Neural crest cell (in vitro differentiated cells): Measurements from ENCODE around the gene IRS2. TPM values are rescaled to one million over a fixed set of nuclear protein-coding genes. Genes with fewer than 3 reads are reported as not detected.

Source experiments
- DNase-seq: peaks from one replicate; pipeline ENCODE4 v3.0.0; 2021; ENCODE audit warnings: low read depth, mixed read lengths, low spot score
- H3K27ac Mint-ChIP-seq: one replicate; pipeline ENCODE4 v1.8.0; 2021; ENCODE audit warnings: mild to moderate bottlenecking, mixed read lengths; ENCODE audit not compliant: unreplicated experiment
- H3K27me3 Mint-ChIP-seq: 2 replicates; pipeline ENCODE4 v1.8.0; 2021; ENCODE audit warnings: low read depth, mild to moderate bottlenecking, mixed read lengths
- H3K36me3 Mint-ChIP-seq: 2 replicates; pipeline ENCODE4 v1.8.0; 2021; ENCODE audit warnings: low read depth, mild to moderate bottlenecking, mixed read lengths
- H3K4me1 Mint-ChIP-seq: 2 replicates; pipeline ENCODE4 v1.8.0; 2021; ENCODE audit warnings: mixed read lengths
- H3K4me3 Mint-ChIP-seq: one replicate; pipeline ENCODE4 v1.8.0; 2021; ENCODE audit warnings: mild to moderate bottlenecking, mixed read lengths
- H3K9me3 Mint-ChIP-seq: 2 replicates; pipeline ENCODE4 v1.8.0; 2021; ENCODE audit warnings: mixed read lengths
- CTCF ChIP-seq: fragments of 200-600 bp; sonication (generic); conservative IDR thresholded peaks from 2 replicates; pipeline ENCODE4 v1.5.0; 2021; ENCODE audit warnings: antibody characterized with exemption, mild to moderate bottlenecking
- total RNA-seq: library from RNA; stranded (reverse); gene quantifications from 2 replicates; pipeline ENCODE4 v1.2.1, GENCODE V29; 2021

IRS2 gene
- total RNA-seq, 1 donor from 2014 or later: 7.0 TPM

DNA sequence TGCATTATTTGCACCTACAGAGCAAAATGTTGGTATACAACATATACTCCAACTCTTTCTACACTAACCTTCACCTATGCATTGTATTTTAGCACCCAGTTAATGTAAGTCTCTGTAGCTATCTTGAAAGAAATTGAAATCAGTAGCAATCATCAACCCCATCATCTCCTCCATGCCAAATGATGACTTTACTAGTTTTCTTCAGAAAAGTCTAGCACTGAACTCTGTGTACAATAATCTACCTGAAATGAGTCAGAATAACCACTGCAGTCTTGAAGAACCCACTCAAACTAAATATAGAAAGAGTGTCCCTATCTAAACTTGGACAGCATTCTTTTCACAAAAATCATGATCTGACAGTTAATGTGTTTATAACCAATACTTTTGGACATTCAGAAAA, 9.8 kb downstream of the IRS2 start:
- H3K4me3 Mint-ChIP-seq: no peak overlapping the region
- DNase-seq: no peak
- TF ChIP-seq CTCF: no peak
- peaks cover 45% of the 10 kb centered on the region for H3K4me1 Mint-ChIP-seq
- H3K27me3 Mint-ChIP-seq: no peaks in the 10 kb centered on the region
- H3K9me3 Mint-ChIP-seq: peaks cover 3% of the 10 kb centered on the region
- H3K27ac Mint-ChIP-seq: no peak overlapping the region
- H3K36me3 Mint-ChIP-seq: peaks cover 14% of the 10 kb centered on the region

- H3K27ac Mint-ChIP-seq: no peak overlapping the region
- no peaks in the 10 kb centered on the region for H3K27me3 Mint-ChIP-seq
- no peak for DNase-seq
- no peak for TF ChIP-seq CTCF
- H3K4me3 Mint-ChIP-seq: no peak overlapping the region
- H3K36me3 Mint-ChIP-seq: peaks cover 10% of the 10 kb centered on the region
- peaks cover 18% of the 10 kb centered on the region for H3K4me1 Mint-ChIP-seq
- peaks cover 3% of the 10 kb centered on the region for H3K9me3 Mint-ChIP-seq
Observed at GRCh38 chr13:109773786-109774185, 12.6 kb downstream of the IRS2 start.

DNA sequence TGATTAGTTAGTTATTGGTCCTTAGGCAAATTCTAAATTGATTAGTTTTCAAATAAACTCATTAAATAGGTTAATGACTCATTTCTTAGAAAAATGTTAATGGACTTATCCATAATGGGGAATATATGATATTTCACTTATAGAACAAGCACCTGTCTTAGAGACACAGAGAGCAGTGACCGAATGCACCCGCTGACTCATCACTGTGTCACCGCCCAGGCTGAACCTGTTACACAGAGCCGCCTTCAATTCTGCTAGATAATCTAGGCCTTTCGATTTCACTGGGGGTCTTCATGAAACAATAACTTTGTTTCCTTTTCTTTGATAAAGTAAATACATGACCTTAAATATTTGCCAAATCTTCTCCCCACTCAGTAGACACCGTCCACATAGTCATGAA, 13.1 kb downstream of the IRS2 start:
- H3K4me1 Mint-ChIP-seq: peaks cover 13% of the 10 kb centered on the region
- no peak for TF ChIP-seq CTCF
- H3K27ac Mint-ChIP-seq: no peak overlapping the region
- H3K36me3 Mint-ChIP-seq: peaks cover 10% of the 10 kb centered on the region
- H3K4me3 Mint-ChIP-seq: no peak overlapping the region
- DNase-seq: no peak
- no peaks in the 10 kb centered on the region for H3K27me3 Mint-ChIP-seq
- H3K9me3 Mint-ChIP-seq: peaks cover 3% of the 10 kb centered on the region

DNA sequence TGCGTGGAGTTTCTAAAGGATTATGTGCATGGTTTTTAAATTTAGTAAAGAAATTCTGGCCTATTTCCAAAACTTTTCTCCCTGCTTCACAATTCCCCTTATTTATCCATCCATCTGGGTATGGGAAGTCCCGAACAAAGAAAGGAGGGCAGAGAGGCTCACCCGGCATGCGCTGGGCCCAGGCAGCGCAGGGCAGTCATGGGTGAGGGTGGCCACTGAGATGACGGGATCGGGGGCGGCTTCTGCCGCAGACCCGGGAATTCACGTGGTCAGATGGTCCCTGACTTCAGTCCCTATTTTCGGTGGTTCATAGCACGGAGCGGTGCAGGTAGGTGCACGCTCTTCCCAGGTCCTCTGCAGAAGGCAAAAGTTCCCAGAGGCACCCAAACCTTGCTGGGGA, 14.5 kb downstream of the IRS2 start:
- Mint-ChIP-seq H3K4me1 (peaks cover 4% of the 10 kb centered on the region), H3K27me3 (no peaks in the 10 kb centered on the region), H3K4me3 (no peak overlapping the region), H3K9me3 (peaks cover 3% of the 10 kb centered on the region), H3K27ac (no peak overlapping the region), H3K36me3 (peaks cover 10% of the 10 kb centered on the region)
- no peak for TF ChIP-seq CTCF
- DNase-seq: no peak

DNA sequence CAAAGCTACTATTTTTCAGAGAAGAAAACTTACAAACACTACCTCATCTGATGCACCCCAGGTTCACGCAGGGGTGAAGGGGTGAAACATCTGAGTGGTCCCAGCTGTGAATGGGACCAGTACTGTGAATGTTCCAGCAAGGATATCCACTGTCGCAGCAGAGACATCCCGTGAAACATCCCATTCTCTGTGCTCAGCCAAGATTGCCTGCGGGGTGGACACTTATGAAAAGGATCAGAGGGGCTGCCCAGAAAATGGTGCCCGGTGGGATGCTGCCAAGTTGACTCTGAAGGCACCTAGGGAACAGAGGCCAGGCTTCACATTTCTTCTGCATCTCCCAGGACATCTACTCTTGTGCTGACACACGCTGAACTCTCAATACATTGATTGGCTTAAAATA, 15.9 kb downstream of the IRS2 start:
- no peak for TF ChIP-seq CTCF
- DNase-seq: no peak
- Mint-ChIP-seq H3K9me3 (peaks cover 3% of the 10 kb centered on the region), H3K4me3 (no peak overlapping the region), H3K36me3 (peaks cover 10% of the 10 kb centered on the region), H3K27ac (no peak overlapping the region), H3K27me3 (no peaks in the 10 kb centered on the region), H3K4me1 (no peaks in the 10 kb centered on the region)

- no peak for TF ChIP-seq CTCF
- H3K4me1 Mint-ChIP-seq: peaks cover 3% of the 10 kb centered on the region
- no peak for DNase-seq
- no peaks in the 10 kb centered on the region for H3K27me3 Mint-ChIP-seq
- no peak overlapping the region for H3K27ac Mint-ChIP-seq
- H3K4me3 Mint-ChIP-seq: no peak overlapping the region
- H3K36me3 Mint-ChIP-seq: peaks cover 10% of the 10 kb centered on the region
- peaks cover 3% of the 10 kb centered on the region for H3K9me3 Mint-ChIP-seq
Observed at GRCh38 chr13:109769921-109770320, 16.5 kb downstream of the IRS2 start.
